Thyroid gland (tissue), 4 donors: Measurements from ENCODE around the gene C1orf167.

Experiments
- CTCF ChIP-seq, 6 experiments: fragments of 200-600 bp in 3 of 6; fragments of 450-650 bp in 3 of 6; sonication (generic) in 3 of 6; IDR thresholded peaks; one replicate each; pipeline ENCODE4 v1.5.1; 2016 to 2019; ENCODE audit warnings: antibody characterized with exemption in 6 of 6, mild to moderate bottlenecking in 2 of 6, inconsistent platforms in 1 of 6, moderate library complexity in 1 of 6
- POLR2A ChIP-seq, 2 donors: fragments of 450-650 bp; IDR thresholded peaks; one replicate each; pipeline ENCODE4 v1.6.1; 2017; ENCODE audit warnings: antibody characterized with exemption in 2 of 2, mild to moderate bottlenecking in 2 of 2, moderate library complexity in 1 of 2

- TF ChIP-seq POLR2A (IDR thresholded peaks at IDR 0.05): no peak
- no peak for TF ChIP-seq CTCF (IDR thresholded peaks at IDR 0.05)
These were observed 28.7 kb upstream of the C1orf167 start for GRCh38 chr1:11733306-11733705.
